SK-N-SH (cell line): Measurements from ENCODE around the gene SNX22. TPM values are rescaled to one million over a fixed set of nuclear protein-coding genes. Genes with fewer than 3 reads are reported as not detected.

Source experiments
- CTCF ChIA-PET: fragments of 300-600, 350-600 bp; formaldehyde crosslinking; extraction: SDS; loops from one replicate; lab custom pipeline; 2021; lab: Yijun Ruan, JAX
- POLR2A ChIA-PET: fragments of 350-600 bp; sonication (Branson Sonifier 250); formaldehyde crosslinking; extraction: SDS; loops from one replicate; lab custom pipeline; 2020; ENCODE audit warnings: antibody characterized with exemption, inconsistent platforms; lab: Yijun Ruan, JAX
- DNase-seq: peaks from one replicate; pipeline ENCODE4 v3.0.0; 2012
- H2AFZ ChIP-seq: fragments of 200-600 bp; sonication (generic); 2 replicates; pipeline ENCODE4 v1.8.1; 2016; ENCODE audit warnings: antibody characterized with exemption, mild to moderate bottlenecking, low read depth
- H3F3A ChIP-seq: fragments of 200-600 bp; sonication (generic); replicated peaks from 2 replicates; pipeline ENCODE3; 2016; ENCODE audit warnings: antibody characterized with exemption, mild to moderate bottlenecking; ENCODE audit not compliant: insufficient read depth
- H3K27ac ChIP-seq, 2 experiments: fragments of 200-500 bp in 1 of 2; fragments of 200-600 bp in 1 of 2; sonication (Bioruptor generic) in 1 of 2; sonication (generic), shearing (Covaris generic) in 1 of 2; 2 replicates each; pipeline versions ENCODE4 v1.5.1 to v1.6.1; 2014 to 2016; ENCODE audit warnings: low read depth in 2 of 2, inconsistent platforms in 1 of 2, low read length in 1 of 2, mild to moderate bottlenecking in 1 of 2, mixed read lengths in 1 of 2
- H3K27me3 ChIP-seq: fragments of 200-600 bp; sonication (generic), shearing (Covaris generic); 2 replicates; pipeline ENCODE4 v1.6.1; 2016; ENCODE audit warnings: mixed run types; ENCODE audit not compliant: insufficient read depth
- H3K36me3 ChIP-seq, 2 experiments: fragments of 200-500 bp in 1 of 2; fragments of 200-600 bp in 1 of 2; sonication (Bioruptor generic) in 1 of 2; sonication (generic) in 1 of 2; replicated peaks in 1 of 2; 2 replicates each; pipeline versions ENCODE3 to v1.5.1; 2014 to 2016; ENCODE audit warnings: low read length in 1 of 2, mild to moderate bottlenecking in 1 of 2; ENCODE audit not compliant: insufficient read depth in 2 of 2, control insufficient read depth in 1 of 2
- H3K4me1 ChIP-seq, 2 experiments: fragments of 200-500 bp in 1 of 2; fragments of 200-600 bp in 1 of 2; sonication (Bioruptor generic) in 1 of 2; sonication (generic), shearing (Covaris generic) in 1 of 2; 2 replicates each; pipeline versions ENCODE4 v1.5.1 to v1.6.1; 2014 to 2016; ENCODE audit warnings: low read depth in 1 of 2, low read length in 1 of 2, mixed run types in 1 of 2; ENCODE audit not compliant: insufficient read depth in 2 of 2, control insufficient read depth in 1 of 2
- H3K4me2 ChIP-seq: fragments of 200-600 bp; sonication (generic), shearing (Covaris generic); 2 replicates; pipeline ENCODE4 v1.6.1; 2017; ENCODE audit warnings: mixed run types
- H3K4me3 ChIP-seq, 2 experiments: fragments of 200-500 bp in 1 of 2; fragments of 200-600 bp in 1 of 2; sonication (Bioruptor generic) in 1 of 2; sonication (generic), shearing (Covaris generic) in 1 of 2; 2 replicates each; pipeline versions ENCODE4 v1.5.1 to v1.8.1; 2014 to 2016; ENCODE audit warnings: low read depth in 2 of 2, inconsistent platforms in 1 of 2, low read length in 1 of 2, mild to moderate bottlenecking in 1 of 2, mixed read lengths in 1 of 2, moderate library complexity in 1 of 2
- H3K79me2 ChIP-seq: fragments of 200-600 bp; sonication (generic); 2 replicates; pipeline ENCODE4 v1.8.1; 2017; ENCODE audit warnings: mild to moderate bottlenecking; ENCODE audit not compliant: insufficient read depth
- H3K9ac ChIP-seq: fragments of 200-600 bp; sonication (generic); 2 replicates; pipeline ENCODE4 v1.6.1; 2017; ENCODE audit warnings: mixed run types
- H3K9me2 ChIP-seq: fragments of 200-600 bp; sonication (generic); 2 replicates; pipeline ENCODE4 v1.6.1; 2017; ENCODE audit warnings: mixed run types
- H3K9me3 ChIP-seq: fragments of 200-600 bp; sonication (generic); 2 replicates; pipeline ENCODE4 v1.6.1; 2017; ENCODE audit warnings: mixed run types, mild to moderate bottlenecking, moderate library complexity
- H4K20me1 ChIP-seq: fragments of 200-600 bp; sonication (generic); 2 replicates; pipeline ENCODE4 v1.6.1; 2017; ENCODE audit warnings: mild to moderate bottlenecking, mixed run types; ENCODE audit not compliant: insufficient read depth
- CHD2 ChIP-seq: fragments of 150-350 bp; IDR thresholded peaks from 2 replicates; pipeline ENCODE4 v1.6.1; 2018; ENCODE audit warnings: low read length; ENCODE audit not compliant: partially characterized antibody
- CTCF ChIP-seq: fragments of 200-600 bp; sonication (generic); IDR thresholded peaks from 2 replicates; pipeline ENCODE4 v1.6.1; 2017; ENCODE audit warnings: antibody characterized with exemption, mild to moderate bottlenecking, moderate library complexity
- ELF1 ChIP-seq: IDR thresholded peaks from 2 replicates; pipeline ENCODE4 v1.4.0; 2012
- EP300 ChIP-seq, 2 experiments: IDR thresholded peaks; 2 replicates each; pipeline versions ENCODE4 v1.4.0 to v1.6.1; 2012; ENCODE audit warnings: borderline replicate concordance in 1 of 2, low read depth in 1 of 2, low read length in 1 of 2
- FOSL2 ChIP-seq: IDR thresholded peaks from 2 replicates; pipeline ENCODE4 v1.4.0; 2012; ENCODE audit warnings: low read depth, mild to moderate bottlenecking, moderate library complexity, borderline replicate concordance
- FOXJ3 ChIP-seq: sonication (generic); formaldehyde crosslinking; IDR thresholded peaks from 2 replicates; pipeline ENCODE4 v1.5.1; 2020; ENCODE audit warnings: mild to moderate bottlenecking, missing genetic modification reagents
- FOXM1 ChIP-seq: IDR thresholded peaks from 2 replicates; pipeline ENCODE4 v1.4.0; 2012; ENCODE audit warnings: low read depth, mild to moderate bottlenecking
- MEF2A ChIP-seq: IDR thresholded peaks from 2 replicates; pipeline ENCODE4 v1.4.0; 2012; ENCODE audit warnings: low read depth, borderline replicate concordance
- MXI1 ChIP-seq: IDR thresholded peaks from 2 replicates; pipeline ENCODE4 v1.6.1; 2012; ENCODE audit warnings: mild to moderate bottlenecking, low read depth, low read length, improper control_type of control experiment
- POLR2AphosphoS5 ChIP-seq: IDR thresholded peaks from 2 replicates; pipeline ENCODE4 v1.6.1; 2012; ENCODE audit warnings: low read depth, low read length
- RCOR1 ChIP-seq: fragments of 150-350 bp; IDR thresholded peaks from 2 replicates; pipeline ENCODE4 v1.6.1; 2017; ENCODE audit warnings: antibody characterized with exemption, low read length
- RFX5 ChIP-seq: IDR thresholded peaks from 2 replicates; pipeline ENCODE4 v1.6.1; 2012; ENCODE audit warnings: mild to moderate bottlenecking, improper control_type of control experiment, low read length
- RXRA ChIP-seq: IDR thresholded peaks from 2 replicates; pipeline ENCODE4 v1.4.0; 2012; ENCODE audit warnings: low read depth, mild to moderate bottlenecking, borderline replicate concordance
- SIN3A ChIP-seq: IDR thresholded peaks from 2 replicates; pipeline ENCODE4 v1.6.1; 2012; ENCODE audit warnings: low read depth, mild to moderate bottlenecking, low read length, moderate library complexity, borderline replicate concordance
- SMC3 ChIP-seq: IDR thresholded peaks from 2 replicates; pipeline ENCODE4 v1.6.1; 2012; ENCODE audit warnings: low read depth, low read length, improper control_type of control experiment
- TCF12 ChIP-seq: IDR thresholded peaks from 2 replicates; pipeline ENCODE4 v1.4.0; 2012
- TEAD4 ChIP-seq: IDR thresholded peaks from 2 replicates; pipeline ENCODE4 v1.4.0; 2012; ENCODE audit warnings: mild to moderate bottlenecking, borderline replicate concordance; ENCODE audit not compliant: insufficient read depth
- WGBS: methylation state at CpG from one replicate; pipeline ENCODE4 v1.1.6; 2017; ENCODE audit warnings: low lambda C conversion rate; 5-methylcytosine and 5-hydroxymethylcytosine counted together
- polyA plus RNA-seq, 3 experiments: library from polyadenylated mRNA; depleted of rRNA; stranded (reverse); fragments of >200 nt; gene quantifications; 2 replicates each; pipeline ENCODE4 v1.2.3, GENCODE V29; 2012
- TF ChIP-seq, protein P1 (sequence below): IDR thresholded peaks from 2 replicates; pipeline ENCODE4 v1.4.0; 2012; ENCODE audit warnings: low read depth, borderline replicate concordance
- TF ChIP-seq, protein P2 (sequence below): IDR thresholded peaks from 2 replicates; pipeline ENCODE4 v1.4.0; 2012; ENCODE audit warnings: low read depth
- TF ChIP-seq, protein P3 (sequence below): fragments of 150-350 bp; IDR thresholded peaks from 2 replicates; pipeline ENCODE4 v1.6.1; 2016; ENCODE audit warnings: mild to moderate bottlenecking, low read depth, low read length
- TF ChIP-seq, protein P4 (sequence below): IDR thresholded peaks from 2 replicates; pipeline ENCODE4; 2012

The SNX22 gene
- polyA plus RNA-seq, 1 of the 3 experiments (the other 2 are of a cell fraction) = 0.94 TPM

DNA sequence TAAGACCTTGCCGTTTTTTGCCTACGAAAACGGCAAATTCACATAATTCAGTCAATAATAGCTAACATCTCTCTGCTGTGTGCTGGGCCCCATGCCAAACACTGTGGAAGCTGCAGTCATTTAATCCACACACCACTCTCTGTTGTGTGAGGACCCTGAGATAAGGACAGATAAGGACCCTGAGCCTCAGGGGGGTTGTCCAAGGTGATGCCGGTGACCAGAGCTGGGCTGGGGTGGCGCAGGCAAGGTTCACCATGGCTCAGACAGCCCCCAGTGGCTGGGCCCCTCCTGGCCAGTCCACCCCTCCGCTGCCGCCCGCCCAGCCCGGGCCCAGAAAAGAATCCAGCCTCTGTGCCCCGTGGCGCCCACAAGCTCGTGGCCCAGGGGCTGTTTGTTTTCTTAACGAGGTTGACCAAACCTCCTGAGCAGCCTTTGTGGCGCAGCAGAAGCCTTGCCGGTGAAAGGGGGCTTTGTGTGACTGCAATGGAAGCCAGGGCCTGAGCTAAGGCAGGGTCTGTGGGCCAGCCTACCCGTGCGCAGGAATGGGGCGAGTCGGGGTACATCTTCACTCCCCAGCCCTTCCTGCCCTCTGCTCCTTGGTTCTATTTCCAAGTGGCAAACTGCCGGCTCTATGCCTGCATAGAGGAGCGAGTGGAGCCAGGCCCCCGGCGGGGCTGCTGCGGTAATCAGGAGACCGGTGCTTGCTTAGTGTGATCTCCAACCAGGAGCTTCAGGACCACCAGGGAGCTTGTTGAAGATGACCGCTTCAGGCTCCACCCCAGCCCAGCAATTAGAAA lies 4.4 kb upstream of the SNX22 start (continued):
- TF ChIP-seq, protein P1, sequence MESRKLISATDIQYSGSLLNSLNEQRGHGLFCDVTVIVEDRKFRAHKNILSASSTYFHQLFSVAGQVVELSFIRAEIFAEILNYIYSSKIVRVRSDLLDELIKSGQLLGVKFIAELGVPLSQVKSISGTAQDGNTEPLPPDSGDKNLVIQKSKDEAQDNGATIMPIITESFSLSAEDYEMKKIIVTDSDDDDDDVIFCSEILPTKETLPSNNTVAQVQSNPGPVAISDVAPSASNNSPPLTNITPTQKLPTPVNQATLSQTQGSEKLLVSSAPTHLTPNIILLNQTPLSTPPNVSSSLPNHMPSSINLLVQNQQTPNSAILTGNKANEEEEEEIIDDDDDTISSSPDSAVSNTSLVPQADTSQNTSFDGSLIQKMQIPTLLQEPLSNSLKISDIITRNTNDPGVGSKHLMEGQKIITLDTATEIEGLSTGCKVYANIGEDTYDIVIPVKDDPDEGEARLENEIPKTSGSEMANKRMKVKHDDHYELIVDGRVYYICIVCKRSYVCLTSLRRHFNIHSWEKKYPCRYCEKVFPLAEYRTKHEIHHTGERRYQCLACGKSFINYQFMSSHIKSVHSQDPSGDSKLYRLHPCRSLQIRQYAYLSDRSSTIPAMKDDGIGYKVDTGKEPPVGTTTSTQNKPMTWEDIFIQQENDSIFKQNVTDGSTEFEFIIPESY = no peak
- no peak for TF ChIP-seq CTCF
- TF ChIP-seq FOXM1 = no peak
- TF ChIP-seq TEAD4 = no peak
- no peak for TF ChIP-seq FOSL2
- TF ChIP-seq POLR2AphosphoS5 = no peak
- TF ChIP-seq FOXJ3 (CRISPR knock-in tag) = peak; percentile 93
- no peak for TF ChIP-seq RXRA
- TF ChIP-seq ELF1 = no peak
- TF ChIP-seq SIN3A = no peak

- H4K20me1 ChIP-seq = no peaks in the 10 kb centered on the region
- H3K27ac ChIP-seq = no peak overlapping the region
- ChIA-PET CTCF (interaction anchor here (0.6 to 2.2 kb wide), 5 partner anchors 15 to 255 kb away, joined by 3 to 6 read pairs (median 4); partner anchors contain the start of gene PPIB), POLR2A (interaction anchor here (1.8 kb wide), 1 partner anchor 12 kb away, joined by 5 read pairs; no protein-coding TSS in a partner anchor)
- H3K4me1 ChIP-seq = peaks cover 0 to 45% of the 10 kb centered on the region in 2 experiments; a peak in 2 of 4 replicates
- H3K27me3 ChIP-seq = no peaks in the 10 kb centered on the region
- H3K4me3 ChIP-seq = no peak overlapping the region
- H3K9me2 ChIP-seq = no peaks in the 10 kb centered on the region
- DNase-seq = no peak
- H3K4me2 ChIP-seq = no peak overlapping the region
- WGBS = 85% methylated on average over 7 of the region's 7 CpGs
- H3K36me3 ChIP-seq = peaks cover 0 to 16% of the 10 kb centered on the region in 2 experiments
- H2AFZ ChIP-seq = no peak overlapping the region
- no peak overlapping the region for H3K9ac ChIP-seq
- H3K79me2 ChIP-seq = no peaks in the 10 kb centered on the region
- TF ChIP-seq TCF12 (no peak), SMC3 (no peak), RFX5 (no peak), MXI1 (no peak), RCOR1 (no peak), EP300 (IDR thresholded peaks at IDR 0.05; ENCODE audit: borderline replicate concordance in 1 of 2, low read depth in 1 of 2, low read length in 1 of 2) (no peak), CHD2 (no peak), MEF2A (no peak), FOXJ3 (CRISPR knock-in tag) (no peak)
- TF ChIP-seq, protein P2, sequence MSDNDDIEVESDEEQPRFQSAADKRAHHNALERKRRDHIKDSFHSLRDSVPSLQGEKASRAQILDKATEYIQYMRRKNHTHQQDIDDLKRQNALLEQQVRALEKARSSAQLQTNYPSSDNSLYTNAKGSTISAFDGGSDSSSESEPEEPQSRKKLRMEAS = no peak
- TF ChIP-seq, protein P3, sequence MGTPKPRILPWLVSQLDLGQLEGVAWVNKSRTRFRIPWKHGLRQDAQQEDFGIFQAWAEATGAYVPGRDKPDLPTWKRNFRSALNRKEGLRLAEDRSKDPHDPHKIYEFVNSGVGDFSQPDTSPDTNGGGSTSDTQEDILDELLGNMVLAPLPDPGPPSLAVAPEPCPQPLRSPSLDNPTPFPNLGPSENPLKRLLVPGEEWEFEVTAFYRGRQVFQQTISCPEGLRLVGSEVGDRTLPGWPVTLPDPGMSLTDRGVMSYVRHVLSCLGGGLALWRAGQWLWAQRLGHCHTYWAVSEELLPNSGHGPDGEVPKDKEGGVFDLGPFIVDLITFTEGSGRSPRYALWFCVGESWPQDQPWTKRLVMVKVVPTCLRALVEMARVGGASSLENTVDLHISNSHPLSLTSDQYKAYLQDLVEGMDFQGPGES = no peak
- TF ChIP-seq, protein P4, sequence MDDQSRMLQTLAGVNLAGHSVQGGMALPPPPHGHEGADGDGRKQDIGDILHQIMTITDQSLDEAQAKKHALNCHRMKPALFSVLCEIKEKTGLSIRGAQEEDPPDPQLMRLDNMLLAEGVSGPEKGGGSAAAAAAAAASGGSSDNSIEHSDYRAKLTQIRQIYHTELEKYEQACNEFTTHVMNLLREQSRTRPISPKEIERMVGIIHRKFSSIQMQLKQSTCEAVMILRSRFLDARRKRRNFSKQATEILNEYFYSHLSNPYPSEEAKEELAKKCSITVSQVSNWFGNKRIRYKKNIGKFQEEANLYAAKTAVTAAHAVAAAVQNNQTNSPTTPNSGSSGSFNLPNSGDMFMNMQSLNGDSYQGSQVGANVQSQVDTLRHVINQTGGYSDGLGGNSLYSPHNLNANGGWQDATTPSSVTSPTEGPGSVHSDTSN = no peak
- TF ChIP-seq, protein P1 = no peak
- TF ChIP-seq, all 33 proteins: peak for 0
- Histone ChIP-seq H3K9me3 (no peaks in the 10 kb centered on the region), H3F3A (peaks cover 15% of the 10 kb centered on the region)
Measured at GRCh38 chr15:64148168-64148567, 3.4 kb upstream of the SNX22 start.
